ENCODE data around the gene CACNA2D2. TPM values are rescaled to one million over a fixed set of nuclear protein-coding genes. Genes with fewer than 3 reads are reported as not detected.

CACNA2D2 gene
- total and polyA plus RNA-seq, 2 of the 8 experiments (the other 6 are each of a cell fraction or from before 2014, with no cell fraction given) = 14.1 to 25.0 TPM

DNA sequence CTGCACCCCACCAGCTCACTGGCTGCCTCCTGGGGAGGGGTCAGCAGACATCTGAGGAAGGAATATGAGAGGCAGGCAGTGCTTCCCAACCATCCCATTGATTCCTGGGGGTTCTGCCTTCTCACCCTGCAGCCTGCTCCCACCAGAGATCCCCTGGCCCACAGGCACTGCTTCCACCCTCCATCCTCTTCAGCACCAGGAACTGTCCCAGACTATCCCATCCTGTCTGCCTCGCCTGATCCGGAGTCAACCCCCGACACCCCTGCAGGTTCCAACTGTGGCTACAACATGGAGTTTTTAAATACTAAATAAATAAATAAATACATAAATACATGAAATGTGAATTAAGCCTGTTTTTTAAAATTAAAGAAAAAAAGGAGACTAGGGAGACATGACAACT is 43.6 kb downstream of the CACNA2D2 start (continued):
- TF ChIP-seq, protein P1, sequence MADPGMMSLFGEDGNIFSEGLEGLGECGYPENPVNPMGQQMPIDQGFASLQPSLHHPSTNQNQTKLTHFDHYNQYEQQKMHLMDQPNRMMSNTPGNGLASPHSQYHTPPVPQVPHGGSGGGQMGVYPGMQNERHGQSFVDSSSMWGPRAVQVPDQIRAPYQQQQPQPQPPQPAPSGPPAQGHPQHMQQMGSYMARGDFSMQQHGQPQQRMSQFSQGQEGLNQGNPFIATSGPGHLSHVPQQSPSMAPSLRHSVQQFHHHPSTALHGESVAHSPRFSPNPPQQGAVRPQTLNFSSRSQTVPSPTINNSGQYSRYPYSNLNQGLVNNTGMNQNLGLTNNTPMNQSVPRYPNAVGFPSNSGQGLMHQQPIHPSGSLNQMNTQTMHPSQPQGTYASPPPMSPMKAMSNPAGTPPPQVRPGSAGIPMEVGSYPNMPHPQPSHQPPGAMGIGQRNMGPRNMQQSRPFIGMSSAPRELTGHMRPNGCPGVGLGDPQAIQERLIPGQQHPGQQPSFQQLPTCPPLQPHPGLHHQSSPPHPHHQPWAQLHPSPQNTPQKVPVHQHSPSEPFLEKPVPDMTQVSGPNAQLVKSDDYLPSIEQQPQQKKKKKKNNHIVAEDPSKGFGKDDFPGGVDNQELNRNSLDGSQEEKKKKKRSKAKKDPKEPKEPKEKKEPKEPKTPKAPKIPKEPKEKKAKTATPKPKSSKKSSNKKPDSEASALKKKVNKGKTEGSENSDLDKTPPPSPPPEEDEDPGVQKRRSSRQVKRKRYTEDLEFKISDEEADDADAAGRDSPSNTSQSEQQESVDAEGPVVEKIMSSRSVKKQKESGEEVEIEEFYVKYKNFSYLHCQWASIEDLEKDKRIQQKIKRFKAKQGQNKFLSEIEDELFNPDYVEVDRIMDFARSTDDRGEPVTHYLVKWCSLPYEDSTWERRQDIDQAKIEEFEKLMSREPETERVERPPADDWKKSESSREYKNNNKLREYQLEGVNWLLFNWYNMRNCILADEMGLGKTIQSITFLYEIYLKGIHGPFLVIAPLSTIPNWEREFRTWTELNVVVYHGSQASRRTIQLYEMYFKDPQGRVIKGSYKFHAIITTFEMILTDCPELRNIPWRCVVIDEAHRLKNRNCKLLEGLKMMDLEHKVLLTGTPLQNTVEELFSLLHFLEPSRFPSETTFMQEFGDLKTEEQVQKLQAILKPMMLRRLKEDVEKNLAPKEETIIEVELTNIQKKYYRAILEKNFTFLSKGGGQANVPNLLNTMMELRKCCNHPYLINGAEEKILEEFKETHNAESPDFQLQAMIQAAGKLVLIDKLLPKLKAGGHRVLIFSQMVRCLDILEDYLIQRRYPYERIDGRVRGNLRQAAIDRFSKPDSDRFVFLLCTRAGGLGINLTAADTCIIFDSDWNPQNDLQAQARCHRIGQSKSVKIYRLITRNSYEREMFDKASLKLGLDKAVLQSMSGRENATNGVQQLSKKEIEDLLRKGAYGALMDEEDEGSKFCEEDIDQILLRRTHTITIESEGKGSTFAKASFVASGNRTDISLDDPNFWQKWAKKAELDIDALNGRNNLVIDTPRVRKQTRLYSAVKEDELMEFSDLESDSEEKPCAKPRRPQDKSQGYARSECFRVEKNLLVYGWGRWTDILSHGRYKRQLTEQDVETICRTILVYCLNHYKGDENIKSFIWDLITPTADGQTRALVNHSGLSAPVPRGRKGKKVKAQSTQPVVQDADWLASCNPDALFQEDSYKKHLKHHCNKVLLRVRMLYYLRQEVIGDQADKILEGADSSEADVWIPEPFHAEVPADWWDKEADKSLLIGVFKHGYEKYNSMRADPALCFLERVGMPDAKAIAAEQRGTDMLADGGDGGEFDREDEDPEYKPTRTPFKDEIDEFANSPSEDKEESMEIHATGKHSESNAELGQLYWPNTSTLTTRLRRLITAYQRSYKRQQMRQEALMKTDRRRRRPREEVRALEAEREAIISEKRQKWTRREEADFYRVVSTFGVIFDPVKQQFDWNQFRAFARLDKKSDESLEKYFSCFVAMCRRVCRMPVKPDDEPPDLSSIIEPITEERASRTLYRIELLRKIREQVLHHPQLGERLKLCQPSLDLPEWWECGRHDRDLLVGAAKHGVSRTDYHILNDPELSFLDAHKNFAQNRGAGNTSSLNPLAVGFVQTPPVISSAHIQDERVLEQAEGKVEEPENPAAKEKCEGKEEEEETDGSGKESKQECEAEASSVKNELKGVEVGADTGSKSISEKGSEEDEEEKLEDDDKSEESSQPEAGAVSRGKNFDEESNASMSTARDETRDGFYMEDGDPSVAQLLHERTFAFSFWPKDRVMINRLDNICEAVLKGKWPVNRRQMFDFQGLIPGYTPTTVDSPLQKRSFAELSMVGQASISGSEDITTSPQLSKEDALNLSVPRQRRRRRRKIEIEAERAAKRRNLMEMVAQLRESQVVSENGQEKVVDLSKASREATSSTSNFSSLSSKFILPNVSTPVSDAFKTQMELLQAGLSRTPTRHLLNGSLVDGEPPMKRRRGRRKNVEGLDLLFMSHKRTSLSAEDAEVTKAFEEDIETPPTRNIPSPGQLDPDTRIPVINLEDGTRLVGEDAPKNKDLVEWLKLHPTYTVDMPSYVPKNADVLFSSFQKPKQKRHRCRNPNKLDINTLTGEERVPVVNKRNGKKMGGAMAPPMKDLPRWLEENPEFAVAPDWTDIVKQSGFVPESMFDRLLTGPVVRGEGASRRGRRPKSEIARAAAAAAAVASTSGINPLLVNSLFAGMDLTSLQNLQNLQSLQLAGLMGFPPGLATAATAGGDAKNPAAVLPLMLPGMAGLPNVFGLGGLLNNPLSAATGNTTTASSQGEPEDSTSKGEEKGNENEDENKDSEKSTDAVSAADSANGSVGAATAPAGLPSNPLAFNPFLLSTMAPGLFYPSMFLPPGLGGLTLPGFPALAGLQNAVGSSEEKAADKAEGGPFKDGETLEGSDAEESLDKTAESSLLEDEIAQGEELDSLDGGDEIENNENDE (IDR thresholded peaks at IDR 0.05; ENCODE audit: insufficient replicate concordance, low read length) = no peak
- no peak for TF ChIP-seq EZH2 (IDR thresholded peaks at IDR 0.05; ENCODE audit: low read depth, low read length, severe bottlenecking)

Measured in H1 (cell line).